Measurements from ENCODE around the gene MAPK8. TPM values are rescaled to one million over a fixed set of nuclear protein-coding genes. Genes with fewer than 3 reads are reported as not detected.

Gene MAPK8
- total RNA-seq, 1 experiment from 2014 or later = 52.9 TPM

- Mint-ChIP-seq H3K4me1 (peaks cover 16% of the 10 kb centered on the region), H3K27me3 (ENCODE audit: low read depth) (peaks cover 2% of the 10 kb centered on the region), H3K9me3 (peaks cover 36% of the 10 kb centered on the region), H3K4me3 (no peak overlapping the region), H3K27ac (no peak overlapping the region), H3K36me3 (peaks cover 25% of the 10 kb centered on the region)
- TF ChIP-seq PRRX2 (CRISPR knock-in tag; IDR thresholded peaks at IDR 0.05) (no peak), SMAD3 (CRISPR knock-in tag; IDR thresholded peaks at IDR 0.05; ENCODE audit: borderline replicate concordance) (no peak), PRDM15 (CRISPR knock-in tag; IDR thresholded peaks at IDR 0.05) (no peak), MLX (CRISPR knock-in tag; IDR thresholded peaks at IDR 0.05) (no peak), ATF2 (CRISPR knock-in tag; IDR thresholded peaks at IDR 0.05; ENCODE audit: borderline replicate concordance, low read depth) (no peak)
- TF ChIP-seq, protein P1, sequence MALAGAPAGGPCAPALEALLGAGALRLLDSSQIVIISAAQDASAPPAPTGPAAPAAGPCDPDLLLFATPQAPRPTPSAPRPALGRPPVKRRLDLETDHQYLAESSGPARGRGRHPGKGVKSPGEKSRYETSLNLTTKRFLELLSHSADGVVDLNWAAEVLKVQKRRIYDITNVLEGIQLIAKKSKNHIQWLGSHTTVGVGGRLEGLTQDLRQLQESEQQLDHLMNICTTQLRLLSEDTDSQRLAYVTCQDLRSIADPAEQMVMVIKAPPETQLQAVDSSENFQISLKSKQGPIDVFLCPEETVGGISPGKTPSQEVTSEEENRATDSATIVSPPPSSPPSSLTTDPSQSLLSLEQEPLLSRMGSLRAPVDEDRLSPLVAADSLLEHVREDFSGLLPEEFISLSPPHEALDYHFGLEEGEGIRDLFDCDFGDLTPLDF (CRISPR knock-in tag; IDR thresholded peaks at IDR 0.05) = no peak
- TF ChIP-seq, protein P2, sequence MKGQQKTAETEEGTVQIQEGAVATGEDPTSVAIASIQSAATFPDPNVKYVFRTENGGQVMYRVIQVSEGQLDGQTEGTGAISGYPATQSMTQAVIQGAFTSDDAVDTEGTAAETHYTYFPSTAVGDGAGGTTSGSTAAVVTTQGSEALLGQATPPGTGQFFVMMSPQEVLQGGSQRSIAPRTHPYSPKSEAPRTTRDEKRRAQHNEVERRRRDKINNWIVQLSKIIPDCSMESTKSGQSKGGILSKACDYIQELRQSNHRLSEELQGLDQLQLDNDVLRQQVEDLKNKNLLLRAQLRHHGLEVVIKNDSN (CRISPR knock-in tag; IDR thresholded peaks at IDR 0.05) = no peak
- POLR2A ChIA-PET = no interaction called here
- DNase-seq (ENCODE audit: low spot score) (no peak), ATAC-seq (no peak)
- CTCF ChIA-PET = no interaction called here
Observed at GRCh38 chr10:48286356-48286755, 20.1 kb upstream of the MAPK8 start.

GRCh38 chr10:48287417-48288391, 18.8 kb upstream of the MAPK8 start:
- Mint-ChIP-seq H3K9me3 (peaks cover 25% of the 10 kb centered on the region), H3K4me3 (no peak overlapping the region), H3K27ac (no peak overlapping the region)
- TF ChIP-seq SOX15 (CRISPR knock-in tag; IDR thresholded peaks at IDR 0.05) (no peak), ZNF423 (CRISPR knock-in tag; IDR thresholded peaks at IDR 0.05) (no peak), NFATC4 (CRISPR knock-in tag; IDR thresholded peaks at IDR 0.05) (no peak), SP1 (CRISPR knock-in tag; conservative IDR thresholded peaks at IDR 0.05) (no peak), RELA (CRISPR knock-in tag; IDR thresholded peaks at IDR 0.05; ENCODE audit: borderline replicate concordance) (no peak), FOXP1 (CRISPR knock-in tag; IDR thresholded peaks at IDR 0.05; ENCODE audit: borderline replicate concordance) (no peak), NR3C1 (CRISPR knock-in tag; conservative IDR thresholded peaks at IDR 0.05; ENCODE audit: low read depth) (no peak)
- TF ChIP-seq, protein P3, sequence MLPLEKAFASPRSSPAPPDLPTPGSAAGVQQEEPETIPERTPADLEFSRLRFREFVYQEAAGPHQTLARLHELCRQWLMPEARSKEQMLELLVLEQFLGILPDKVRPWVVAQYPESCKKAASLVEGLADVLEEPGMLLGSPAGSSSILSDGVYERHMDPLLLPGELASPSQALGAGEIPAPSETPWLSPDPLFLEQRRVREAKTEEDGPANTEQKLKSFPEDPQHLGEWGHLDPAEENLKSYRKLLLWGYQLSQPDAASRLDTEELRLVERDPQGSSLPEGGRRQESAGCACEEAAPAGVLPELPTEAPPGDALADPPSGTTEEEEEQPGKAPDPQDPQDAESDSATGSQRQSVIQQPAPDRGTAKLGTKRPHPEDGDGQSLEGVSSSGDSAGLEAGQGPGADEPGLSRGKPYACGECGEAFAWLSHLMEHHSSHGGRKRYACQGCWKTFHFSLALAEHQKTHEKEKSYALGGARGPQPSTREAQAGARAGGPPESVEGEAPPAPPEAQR (CRISPR knock-in tag; IDR thresholded peaks at IDR 0.05) = no peak
- TF ChIP-seq, protein P4, sequence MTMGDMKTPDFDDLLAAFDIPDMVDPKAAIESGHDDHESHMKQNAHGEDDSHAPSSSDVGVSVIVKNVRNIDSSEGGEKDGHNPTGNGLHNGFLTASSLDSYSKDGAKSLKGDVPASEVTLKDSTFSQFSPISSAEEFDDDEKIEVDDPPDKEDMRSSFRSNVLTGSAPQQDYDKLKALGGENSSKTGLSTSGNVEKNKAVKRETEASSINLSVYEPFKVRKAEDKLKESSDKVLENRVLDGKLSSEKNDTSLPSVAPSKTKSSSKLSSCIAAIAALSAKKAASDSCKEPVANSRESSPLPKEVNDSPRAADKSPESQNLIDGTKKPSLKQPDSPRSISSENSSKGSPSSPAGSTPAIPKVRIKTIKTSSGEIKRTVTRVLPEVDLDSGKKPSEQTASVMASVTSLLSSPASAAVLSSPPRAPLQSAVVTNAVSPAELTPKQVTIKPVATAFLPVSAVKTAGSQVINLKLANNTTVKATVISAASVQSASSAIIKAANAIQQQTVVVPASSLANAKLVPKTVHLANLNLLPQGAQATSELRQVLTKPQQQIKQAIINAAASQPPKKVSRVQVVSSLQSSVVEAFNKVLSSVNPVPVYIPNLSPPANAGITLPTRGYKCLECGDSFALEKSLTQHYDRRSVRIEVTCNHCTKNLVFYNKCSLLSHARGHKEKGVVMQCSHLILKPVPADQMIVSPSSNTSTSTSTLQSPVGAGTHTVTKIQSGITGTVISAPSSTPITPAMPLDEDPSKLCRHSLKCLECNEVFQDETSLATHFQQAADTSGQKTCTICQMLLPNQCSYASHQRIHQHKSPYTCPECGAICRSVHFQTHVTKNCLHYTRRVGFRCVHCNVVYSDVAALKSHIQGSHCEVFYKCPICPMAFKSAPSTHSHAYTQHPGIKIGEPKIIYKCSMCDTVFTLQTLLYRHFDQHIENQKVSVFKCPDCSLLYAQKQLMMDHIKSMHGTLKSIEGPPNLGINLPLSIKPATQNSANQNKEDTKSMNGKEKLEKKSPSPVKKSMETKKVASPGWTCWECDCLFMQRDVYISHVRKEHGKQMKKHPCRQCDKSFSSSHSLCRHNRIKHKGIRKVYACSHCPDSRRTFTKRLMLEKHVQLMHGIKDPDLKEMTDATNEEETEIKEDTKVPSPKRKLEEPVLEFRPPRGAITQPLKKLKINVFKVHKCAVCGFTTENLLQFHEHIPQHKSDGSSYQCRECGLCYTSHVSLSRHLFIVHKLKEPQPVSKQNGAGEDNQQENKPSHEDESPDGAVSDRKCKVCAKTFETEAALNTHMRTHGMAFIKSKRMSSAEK (CRISPR knock-in tag; IDR thresholded peaks at IDR 0.05; ENCODE audit: borderline replicate concordance) = no peak
- TF ChIP-seq, protein P5, sequence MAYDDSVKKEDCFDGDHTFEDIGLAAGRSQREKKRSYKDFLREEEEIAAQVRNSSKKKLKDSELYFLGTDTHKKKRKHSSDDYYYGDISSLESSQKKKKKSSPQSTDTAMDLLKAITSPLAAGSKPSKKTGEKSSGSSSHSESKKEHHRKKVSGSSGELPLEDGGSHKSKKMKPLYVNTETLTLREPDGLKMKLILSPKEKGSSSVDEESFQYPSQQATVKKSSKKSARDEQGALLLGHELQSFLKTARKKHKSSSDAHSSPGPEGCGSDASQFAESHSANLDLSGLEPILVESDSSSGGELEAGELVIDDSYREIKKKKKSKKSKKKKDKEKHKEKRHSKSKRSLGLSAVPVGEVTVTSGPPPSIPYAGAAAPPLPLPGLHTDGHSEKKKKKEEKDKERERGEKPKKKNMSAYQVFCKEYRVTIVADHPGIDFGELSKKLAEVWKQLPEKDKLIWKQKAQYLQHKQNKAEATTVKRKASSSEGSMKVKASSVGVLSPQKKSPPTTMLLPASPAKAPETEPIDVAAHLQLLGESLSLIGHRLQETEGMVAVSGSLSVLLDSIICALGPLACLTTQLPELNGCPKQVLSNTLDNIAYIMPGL (CRISPR knock-in tag; IDR thresholded peaks at IDR 0.05) = no peak

More at GRCh38 chr10:48287417-48288391, 18.8 kb upstream of the MAPK8 start:
- POLR2A ChIA-PET = no interaction called here
- peaks cover 17% of the 10 kb centered on the region for H3K36me3 Mint-ChIP-seq
- peaks cover 2% of the 10 kb centered on the region for H3K27me3 Mint-ChIP-seq (ENCODE audit: low read depth)
- H3K4me1 Mint-ChIP-seq = peaks cover 16% of the 10 kb centered on the region
- DNase-seq (ENCODE audit: low spot score) (no peak), ATAC-seq (no peak)
- CTCF ChIA-PET = interaction anchor here (0.6 kb wide), 1 partner anchor 645 kb away, joined by 3 read pairs; no protein-coding TSS in a partner anchor
